ENCODE results near the gene REN.
A peak's percentile ranks its signal among the peaks of the same experiment; 100 is the strongest.

REN gene

GRCh38 chr1:204166219-204166618 is at the start of gene REN:
Gene REN, minus strand, starts transcription at chr1:204166337. Its CDS starts 44 bp downstream, at chr1:204166293.
- DNase-seq (ENCODE audit: low read depth), result no peak

DNA sequence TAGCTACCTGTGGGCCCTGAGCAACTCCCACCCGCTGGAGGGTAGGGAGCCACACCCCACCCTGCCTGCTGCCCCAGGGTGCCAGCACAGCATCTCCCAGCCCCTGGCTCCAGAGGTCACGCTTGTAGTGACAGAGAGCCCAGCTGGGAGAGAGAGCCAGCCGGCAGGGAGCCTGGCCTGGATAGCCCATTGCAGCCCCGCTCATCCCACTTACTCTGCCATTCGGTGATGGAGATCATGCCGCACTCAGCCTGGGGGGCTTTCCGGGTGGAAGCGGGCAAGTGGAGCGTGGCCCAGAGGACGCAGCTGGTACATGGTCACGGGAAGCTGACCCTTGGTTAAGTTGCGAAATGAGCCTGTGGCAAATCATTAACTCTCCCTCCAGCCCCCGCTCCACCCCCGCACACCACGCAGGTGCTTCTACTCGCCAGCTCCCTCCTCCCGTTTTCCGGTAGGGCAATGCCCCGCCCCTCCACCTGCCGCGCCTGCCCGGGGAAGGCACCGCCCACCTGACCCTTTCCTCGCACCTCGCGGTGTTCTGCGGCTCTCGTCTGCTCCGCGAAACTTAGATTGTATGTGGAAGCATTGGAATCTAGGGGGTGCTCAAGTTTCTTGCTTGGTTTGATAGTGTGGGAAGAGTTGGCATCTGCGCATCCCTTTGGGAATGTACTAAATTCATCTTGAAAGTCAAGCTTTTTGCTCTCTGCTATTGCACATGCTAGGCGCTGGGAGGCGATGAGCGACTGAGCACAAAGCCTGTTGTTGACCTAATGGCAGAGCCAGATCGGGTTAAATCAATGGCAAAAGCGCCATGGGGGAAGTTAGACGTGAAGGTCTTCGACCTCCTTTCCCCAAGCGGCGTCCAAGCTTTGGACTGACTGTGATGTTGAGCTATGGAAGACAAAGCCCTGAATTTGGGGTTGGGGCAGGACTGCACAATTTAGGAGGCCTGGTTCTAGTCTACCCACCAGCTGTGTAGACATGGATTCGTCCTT is 47.8 kb upstream of the REN start, which contains the start of gene GOLT1A:
TSS of gene GOLT1A (minus strand) at position 321 of the 995 bp plus-strand sequence. CDS start at position 239, 82 bp downstream.
- DNase-seq (ENCODE audit: low read depth), result peak; percentile 86

GRCh38 chr1:204212715-204213114 is 46.6 kb upstream of the REN start:
- DNase-seq (ENCODE audit: low read depth), result no peak

DNA sequence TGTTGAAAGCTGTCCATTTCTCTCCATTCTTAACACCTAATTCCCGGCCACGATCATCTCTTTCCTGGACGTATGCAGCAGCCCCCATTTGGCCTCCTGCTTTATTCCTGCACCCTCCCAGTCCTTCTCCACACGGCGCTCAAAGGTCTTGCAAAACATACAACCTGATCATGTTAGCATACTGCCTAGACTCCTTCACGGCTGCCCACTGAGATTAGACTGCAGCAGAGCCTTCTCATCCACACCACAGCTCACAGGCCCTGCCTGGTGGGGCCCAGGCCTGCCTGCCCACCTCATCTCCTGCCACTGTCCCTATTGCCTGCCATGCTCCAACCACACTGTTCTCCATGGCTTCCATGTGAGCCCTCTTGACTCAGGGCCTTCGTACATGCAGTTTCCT is 44.9 kb upstream of the REN start:
- DNase-seq (ENCODE audit: low read depth), result no peak

DNA sequence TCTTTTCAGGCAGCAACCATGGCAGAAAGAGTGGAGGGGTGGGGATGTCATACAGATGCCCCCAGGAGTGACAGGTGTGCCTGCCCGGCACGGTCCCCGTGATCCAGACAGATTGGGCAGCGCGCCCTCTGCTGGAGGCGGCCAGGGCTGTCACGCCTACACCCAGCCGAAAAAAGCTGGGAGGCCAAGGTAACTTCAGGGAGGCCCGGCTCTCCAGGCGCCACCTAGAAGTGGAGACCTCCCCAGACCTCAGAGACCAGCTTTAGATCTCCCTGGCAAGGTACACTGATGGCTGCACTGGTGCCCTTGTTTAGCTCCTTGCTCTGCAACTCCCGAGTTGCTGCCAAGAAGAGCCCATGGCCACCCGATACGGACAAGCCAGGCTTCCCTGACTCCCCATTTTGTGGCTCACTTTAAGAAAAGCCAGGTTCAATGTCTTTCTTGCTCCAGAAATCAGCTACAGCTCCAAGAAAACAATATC is 41.0 kb upstream of the REN start:
- peak; percentile 60 for DNase-seq (ENCODE audit: low read depth)

- peak; percentile 68 for DNase-seq (ENCODE audit: low read depth)
Measured at GRCh38 chr1:204206121-204206520, 40.0 kb upstream of the REN start.

- peak; percentile 23 for DNase-seq (ENCODE audit: low read depth)
Measured at GRCh38 chr1:204205486-204205885, 39.3 kb upstream of the REN start.

DNA sequence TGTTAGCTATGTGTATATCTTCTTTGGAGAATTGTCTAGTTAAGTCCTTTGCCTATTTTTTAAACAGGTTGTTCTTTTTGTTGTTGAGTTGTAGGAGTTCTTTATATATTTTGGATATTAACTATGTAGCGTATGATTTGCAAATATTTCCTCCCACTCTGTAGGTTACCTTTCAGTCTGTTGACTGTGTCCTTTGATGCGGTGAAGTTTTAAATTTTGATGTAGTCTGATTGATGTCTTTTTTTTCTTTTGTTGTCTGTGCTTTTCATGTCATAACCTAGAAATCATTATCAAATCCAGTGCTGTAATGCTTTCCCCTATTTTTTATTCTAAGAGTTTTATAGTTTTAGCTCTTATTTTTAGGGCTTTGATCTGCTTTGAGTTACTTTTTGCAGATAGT is 38.8 kb upstream of the REN start:
- DNase-seq (ENCODE audit: low read depth), result no peak

DNA sequence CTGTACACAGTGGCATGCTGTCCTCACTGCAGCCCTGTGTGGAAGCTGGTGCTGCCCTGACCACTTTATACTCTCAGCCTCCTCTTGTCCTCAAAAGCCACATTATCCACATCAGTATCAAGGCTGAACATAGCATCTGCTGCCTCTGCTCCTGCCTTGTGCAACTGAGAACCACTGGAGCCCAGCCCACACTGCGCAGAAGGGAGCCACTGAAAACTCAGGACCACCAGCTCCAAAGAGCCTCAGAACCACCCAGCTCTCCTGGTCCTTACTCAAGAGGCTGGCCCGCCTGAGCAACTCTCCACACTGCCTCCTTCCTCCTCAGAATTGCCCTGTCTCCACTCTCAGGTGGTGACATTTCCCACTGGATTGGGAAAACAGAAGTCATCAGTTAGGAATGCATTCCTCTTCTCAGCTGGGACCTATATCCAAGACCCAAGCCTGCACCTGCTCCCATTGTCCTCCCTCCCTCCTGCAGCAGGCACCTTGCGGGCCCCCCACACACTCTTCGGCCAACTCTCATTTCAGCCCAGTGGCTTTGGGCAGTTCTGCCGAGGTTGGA is 37.1 kb upstream of the REN start:
- DNase-seq (ENCODE audit: low read depth), result no peak

DNA sequence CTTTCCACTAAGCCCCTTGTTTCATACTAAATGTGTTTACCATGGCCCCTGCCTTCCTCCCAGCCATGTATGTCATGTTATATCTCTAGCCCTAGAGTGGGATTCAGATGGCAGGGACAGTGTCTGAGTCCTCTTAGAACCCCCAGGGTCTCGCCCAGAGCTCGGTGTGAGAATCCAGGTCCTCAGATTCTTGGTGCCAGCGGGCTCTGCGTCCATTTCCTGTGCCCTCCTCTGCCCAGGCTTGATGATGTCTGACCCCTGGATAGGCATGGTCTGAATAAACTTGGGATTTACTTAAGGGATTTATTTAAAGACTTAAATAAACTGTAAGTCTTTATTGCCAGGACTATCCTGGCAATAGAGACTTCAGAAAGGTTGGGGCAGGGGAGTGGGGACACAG is 36.3 kb upstream of the REN start:
- DNase-seq (ENCODE audit: low read depth), result no peak

DNA sequence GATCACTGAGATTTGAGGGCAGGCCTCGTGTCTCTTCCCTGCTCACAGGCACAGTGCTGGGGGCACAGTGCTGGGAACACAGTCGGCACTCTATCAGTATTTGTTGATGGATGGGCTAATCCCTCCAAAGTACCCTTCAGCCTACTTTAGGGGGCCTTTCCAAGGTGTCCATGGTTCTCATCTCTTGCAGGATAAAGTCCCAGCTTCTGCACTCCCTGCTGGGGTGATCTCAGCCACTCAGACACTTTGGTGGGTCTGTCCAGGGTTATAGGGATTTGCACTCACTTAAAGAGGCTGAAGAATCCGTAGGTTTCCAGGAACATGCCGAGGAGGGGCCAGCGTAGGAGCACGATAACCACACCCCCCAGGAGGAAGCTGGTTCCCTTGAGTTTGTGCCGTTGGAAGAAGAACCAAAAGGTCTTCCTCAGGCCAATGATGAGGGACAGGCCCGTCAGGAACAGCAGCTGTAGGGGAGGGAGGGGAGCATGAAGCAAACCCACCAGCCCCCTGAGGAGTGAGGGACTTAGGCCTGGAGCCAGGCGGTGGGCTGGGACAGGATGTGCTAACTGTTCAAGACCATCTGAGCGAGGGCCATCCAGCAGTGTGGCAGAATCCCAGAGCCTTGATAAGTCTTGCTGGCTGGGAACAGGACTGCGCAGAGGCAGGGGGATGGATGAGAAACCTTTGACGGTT is 35.4 kb upstream of the REN start:
- no peak for DNase-seq (ENCODE audit: low read depth)

DNA sequence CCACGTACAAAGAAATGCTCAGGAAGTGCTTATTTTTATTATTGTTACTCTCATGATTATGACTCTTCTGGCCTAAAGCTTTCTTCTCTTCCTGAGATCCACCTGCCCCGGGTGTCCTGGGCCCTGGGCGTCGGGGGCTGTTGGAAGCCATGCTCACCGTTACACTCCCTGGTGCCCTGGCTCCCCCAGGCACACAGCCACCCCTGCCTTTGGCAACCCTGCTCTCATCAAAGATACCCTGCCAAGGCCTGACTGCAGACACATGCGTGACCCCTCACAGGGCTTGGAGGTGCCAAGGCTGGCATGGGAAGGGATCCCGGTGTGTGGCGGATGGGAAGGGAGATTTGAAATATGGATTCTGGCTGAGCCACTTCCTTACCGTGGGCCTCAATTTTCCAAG is 33.4 kb upstream of the REN start:
- no peak for DNase-seq (ENCODE audit: low read depth)

- peak; percentile 95 for DNase-seq (ENCODE audit: low read depth)
Measured at GRCh38 chr1:204198348-204199340, 32.5 kb upstream of the REN start.

DNA sequence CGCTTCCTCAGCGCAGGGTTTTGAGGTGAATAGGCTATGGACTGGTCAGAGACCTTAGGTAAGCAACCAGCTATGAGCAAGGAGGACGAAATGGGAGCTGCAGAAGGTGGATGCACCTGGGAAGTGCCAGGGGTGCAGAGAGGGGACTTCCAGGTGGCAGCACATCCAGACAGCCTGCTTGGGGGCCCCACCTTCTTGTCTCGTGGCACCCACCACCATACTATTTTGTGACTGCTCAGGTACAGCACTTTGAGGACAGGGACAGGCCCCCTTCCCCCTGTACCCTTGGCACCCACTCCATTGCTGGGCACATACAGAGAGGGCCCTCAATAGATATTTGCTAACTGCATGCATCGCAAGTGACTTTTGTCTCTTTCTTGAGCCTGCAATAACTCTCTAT is 30.9 kb upstream of the REN start:
- no peak for DNase-seq (ENCODE audit: low read depth)

DNA sequence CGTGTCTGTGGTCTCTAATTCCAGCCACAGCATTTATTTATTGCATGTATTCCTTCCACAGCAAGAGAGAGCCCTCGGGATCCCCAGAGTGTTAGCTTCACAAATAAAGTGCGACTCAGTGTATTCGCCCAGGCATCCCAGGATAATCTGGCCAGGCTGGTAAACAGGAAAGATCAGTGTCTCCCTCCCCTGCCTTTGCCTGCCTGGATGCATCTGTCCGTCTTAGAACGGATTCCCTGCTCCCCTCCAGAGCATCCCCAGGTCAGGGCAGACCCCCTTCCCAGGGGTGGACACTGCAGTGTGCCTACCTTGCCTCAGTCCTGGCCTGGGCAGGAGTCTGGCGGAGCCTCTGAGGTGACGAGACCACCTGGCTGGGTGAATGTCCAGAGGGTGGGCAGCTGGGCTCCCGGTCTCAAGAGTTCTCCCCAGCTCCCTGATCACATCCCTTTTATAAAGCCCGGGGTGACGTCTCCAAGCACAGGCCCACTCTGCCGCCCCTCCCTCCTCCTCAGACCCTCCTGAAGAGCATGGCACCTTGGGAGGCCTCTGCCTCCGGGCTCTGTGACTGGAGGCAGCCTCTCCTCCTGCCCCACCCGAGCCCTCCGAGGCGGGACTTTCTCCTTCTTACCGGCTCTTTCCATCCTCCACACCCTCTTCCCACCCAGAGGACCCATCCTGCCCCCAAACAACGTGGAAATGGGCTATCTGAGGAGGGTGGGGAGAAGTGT is 30.1 kb upstream of the REN start, which contains the start of gene KISS1:
TSS of gene KISS1 (minus strand) at position 424 of the 728 bp plus-strand sequence. CDS start 3,615 bp downstream, outside the sequence.
- no peak for DNase-seq (ENCODE audit: low read depth)

DNA sequence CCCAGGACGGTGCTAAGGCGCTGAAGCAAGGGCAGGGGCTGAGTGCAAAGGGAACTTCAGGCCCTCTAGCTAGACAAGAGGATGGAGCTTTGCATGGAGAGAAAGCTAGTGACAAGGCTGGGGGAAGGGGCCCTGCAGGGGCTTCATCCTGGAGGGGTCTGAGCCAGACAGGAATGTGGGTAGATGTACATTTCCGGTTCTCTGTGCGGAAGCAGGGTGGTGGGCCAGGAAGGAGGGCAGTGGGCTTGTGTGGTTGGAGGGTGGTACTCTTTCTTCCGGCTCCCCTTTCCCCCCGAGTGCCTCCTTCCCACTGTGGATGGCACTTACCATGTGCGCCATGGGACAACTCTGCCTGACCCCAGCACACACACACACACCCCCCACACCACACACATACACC is 28.6 kb upstream of the REN start:
- no peak for DNase-seq (ENCODE audit: low read depth)

GRCh38 chr1:204194080-204194479 is 27.9 kb upstream of the REN start:
- no peak for DNase-seq (ENCODE audit: low read depth)

- no peak for DNase-seq (ENCODE audit: low read depth)
Measured at GRCh38 chr1:204192589-204193352, 26.6 kb upstream of the REN start.

- DNase-seq (ENCODE audit: low read depth), result no peak
Measured at GRCh38 chr1:204192046-204192445, 25.9 kb upstream of the REN start.

GRCh38 chr1:204191456-204191855 is 25.3 kb upstream of the REN start:
- DNase-seq (ENCODE audit: low read depth), result no peak

Data from ELR (cell line).